ENCODE measurements around the gene IFITM1.
"Not testable (repeated sequence)": the region's sequence is repeated elsewhere in the genome, so short reads cannot be mapped to it uniquely, and the experiment has no call there.

Gene IFITM1

DNA sequence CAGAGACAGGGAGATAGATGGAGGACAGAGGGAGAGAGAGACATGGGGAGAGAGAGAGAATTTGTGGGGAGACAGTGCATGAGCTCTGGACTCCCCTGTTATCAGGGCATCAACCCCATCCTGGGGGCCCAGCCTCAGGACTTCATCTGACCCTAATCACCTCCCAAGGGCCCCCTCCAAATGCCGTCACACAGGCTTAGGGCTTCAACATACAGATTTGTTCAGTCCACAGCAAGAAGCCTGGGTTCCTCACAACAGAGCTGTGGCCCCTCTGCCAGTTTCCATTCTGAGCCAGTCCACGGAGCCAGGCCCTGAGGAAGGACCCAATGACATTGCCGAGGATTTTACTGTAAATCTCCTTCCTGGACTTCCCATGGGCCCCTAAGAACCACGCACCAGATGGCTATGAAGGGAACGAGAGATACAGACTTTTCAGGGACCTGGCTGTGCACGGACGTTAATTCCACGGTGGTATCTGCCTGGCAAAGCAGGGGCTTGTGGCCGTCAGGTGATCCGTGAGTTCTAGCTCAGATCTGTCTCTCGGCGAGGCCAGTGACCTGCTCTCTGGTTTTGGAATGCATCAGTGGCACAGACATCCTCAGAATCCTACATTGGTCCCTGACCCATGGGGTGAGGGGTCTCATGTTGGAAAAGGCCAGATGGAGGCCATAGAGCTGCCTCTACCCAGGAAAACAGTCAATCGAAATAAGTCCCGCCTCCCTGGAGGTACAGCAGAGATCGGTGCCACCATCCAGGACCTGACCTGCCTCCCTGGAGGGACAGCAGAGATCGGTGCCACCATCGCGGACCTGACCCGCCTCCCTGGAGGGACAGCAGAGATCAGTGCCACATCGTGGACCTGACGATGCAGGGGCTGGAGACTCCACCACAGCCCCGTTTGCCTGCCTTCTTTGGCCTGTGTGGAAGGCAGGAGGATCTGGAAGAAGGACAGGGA is 46.8 kb downstream of the IFITM1 start:
- peaks cover 12% of the 10 kb centered on the region; the same call in 1 of the 2 replicates for H3K27me3 ChIP-seq (ENCODE audit: insufficient read depth, low read length)
- no peak overlapping the region for H3K9ac ChIP-seq (ENCODE audit: low read length)
- H3K79me2 ChIP-seq (ENCODE audit: insufficient read depth, low read length): no peaks in the 10 kb centered on the region
- H3K36me3 ChIP-seq (ENCODE audit: insufficient read depth, low read length): no peaks in the 10 kb centered on the region
- H3K9me3 ChIP-seq (ENCODE audit: low read length): no peaks in the 10 kb centered on the region; the same call in 1 of the 2 replicates
- no peak overlapping the region for H3K27ac ChIP-seq (ENCODE audit: low read depth, low read length, poor library complexity, severe bottlenecking)
- TF ChIP-seq EZH2 (IDR thresholded peaks at IDR 0.05; ENCODE audit: borderline replicate concordance, low read length): no peak
- TF ChIP-seq, protein P1, sequence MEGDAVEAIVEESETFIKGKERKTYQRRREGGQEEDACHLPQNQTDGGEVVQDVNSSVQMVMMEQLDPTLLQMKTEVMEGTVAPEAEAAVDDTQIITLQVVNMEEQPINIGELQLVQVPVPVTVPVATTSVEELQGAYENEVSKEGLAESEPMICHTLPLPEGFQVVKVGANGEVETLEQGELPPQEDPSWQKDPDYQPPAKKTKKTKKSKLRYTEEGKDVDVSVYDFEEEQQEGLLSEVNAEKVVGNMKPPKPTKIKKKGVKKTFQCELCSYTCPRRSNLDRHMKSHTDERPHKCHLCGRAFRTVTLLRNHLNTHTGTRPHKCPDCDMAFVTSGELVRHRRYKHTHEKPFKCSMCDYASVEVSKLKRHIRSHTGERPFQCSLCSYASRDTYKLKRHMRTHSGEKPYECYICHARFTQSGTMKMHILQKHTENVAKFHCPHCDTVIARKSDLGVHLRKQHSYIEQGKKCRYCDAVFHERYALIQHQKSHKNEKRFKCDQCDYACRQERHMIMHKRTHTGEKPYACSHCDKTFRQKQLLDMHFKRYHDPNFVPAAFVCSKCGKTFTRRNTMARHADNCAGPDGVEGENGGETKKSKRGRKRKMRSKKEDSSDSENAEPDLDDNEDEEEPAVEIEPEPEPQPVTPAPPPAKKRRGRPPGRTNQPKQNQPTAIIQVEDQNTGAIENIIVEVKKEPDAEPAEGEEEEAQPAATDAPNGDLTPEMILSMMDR (IDR thresholded peaks at IDR 0.05; ENCODE audit: low read length): no peak
- H3K9me2 ChIP-seq (ENCODE audit: low read depth, low read length): no peaks in the 10 kb centered on the region
- peaks cover 10% of the 10 kb centered on the region for H3K4me1 ChIP-seq (ENCODE audit: insufficient read depth, low read length, severe bottlenecking)
- H3K4me2 ChIP-seq (ENCODE audit: low read length): no peak overlapping the region
- H2AFZ ChIP-seq (ENCODE audit: low read length): no peak overlapping the region
- no peaks in the 10 kb centered on the region for H4K20me1 ChIP-seq (ENCODE audit: insufficient read depth, low read length)
- no peaks in the 10 kb centered on the region for H3F3A ChIP-seq (ENCODE audit: insufficient read depth, low read length)
- H3K4me3 ChIP-seq (ENCODE audit: low read depth, low read length, poor library complexity, severe bottlenecking): no peak overlapping the region

GRCh38 chr11:362642-363442 is 49.0 kb downstream of the IFITM1 start:
- no peaks in the 10 kb centered on the region; the same call in 1 of the 2 replicates for H3K36me3 ChIP-seq (ENCODE audit: insufficient read depth, low read length)
- H3K9me3 ChIP-seq (ENCODE audit: low read length): no peaks in the 10 kb centered on the region; the same call in 1 of the 2 replicates
- H3K4me1 ChIP-seq (ENCODE audit: insufficient read depth, low read length, severe bottlenecking): peaks cover 5% of the 10 kb centered on the region
- H3K4me3 ChIP-seq (ENCODE audit: low read depth, low read length, poor library complexity, severe bottlenecking): no peak overlapping the region
- no peaks in the 10 kb centered on the region for H3F3A ChIP-seq (ENCODE audit: insufficient read depth, low read length)
- TF ChIP-seq, protein P1 (IDR thresholded peaks at IDR 0.05; ENCODE audit: low read length): no peak
- no peak for TF ChIP-seq EZH2 (IDR thresholded peaks at IDR 0.05; ENCODE audit: borderline replicate concordance, low read length)
- no peak overlapping the region for H3K9ac ChIP-seq (ENCODE audit: low read length)
- H3K9me2 ChIP-seq (ENCODE audit: low read depth, low read length): no peaks in the 10 kb centered on the region
- no peak overlapping the region for H3K4me2 ChIP-seq (ENCODE audit: low read length)
- H3K27ac ChIP-seq (ENCODE audit: low read depth, low read length, poor library complexity, severe bottlenecking): no peak overlapping the region
- no peak overlapping the region for H2AFZ ChIP-seq (ENCODE audit: low read length)
- no peaks in the 10 kb centered on the region for H3K79me2 ChIP-seq (ENCODE audit: insufficient read depth, low read length)
- peaks cover 12% of the 10 kb centered on the region; the same call in 1 of the 2 replicates for H3K27me3 ChIP-seq (ENCODE audit: insufficient read depth, low read length)
- no peaks in the 10 kb centered on the region for H4K20me1 ChIP-seq (ENCODE audit: insufficient read depth, low read length)

- H3F3A ChIP-seq (ENCODE audit: insufficient read depth, low read length); H3K4me2 ChIP-seq (ENCODE audit: low read length); H3K36me3 ChIP-seq (ENCODE audit: insufficient read depth, low read length); H3K4me3 ChIP-seq (ENCODE audit: low read depth, low read length, poor library complexity, severe bottlenecking); H3K4me1 ChIP-seq (ENCODE audit: insufficient read depth, low read length, severe bottlenecking); H2AFZ ChIP-seq (ENCODE audit: low read length); H3K79me2 ChIP-seq (ENCODE audit: insufficient read depth, low read length); H3K9me2 ChIP-seq (ENCODE audit: low read depth, low read length); H3K27ac ChIP-seq (ENCODE audit: low read depth, low read length, poor library complexity, severe bottlenecking); H4K20me1 ChIP-seq (ENCODE audit: insufficient read depth, low read length); H3K9ac ChIP-seq (ENCODE audit: low read length); H3K9me3 ChIP-seq (ENCODE audit: low read length): not testable (repeated sequence)
- H3K27me3 ChIP-seq (ENCODE audit: insufficient read depth, low read length): peaks cover 12% of the 10 kb centered on the region; the same call in 1 of the 2 replicates
Observed at GRCh38 chr11:363443-363805, 49.6 kb downstream of the IFITM1 start.
